B cell (primary cell): Measurements from ENCODE around the gene POM121L2.

Source experiments
- CTCF ChIP-seq: fragments of 200-600 bp; IDR thresholded peaks from one replicate; pipeline ENCODE4 v1.8.0; 2022; ENCODE audit warnings: antibody characterized with exemption, mild to moderate bottlenecking
- EZH2 ChIP-seq: IDR thresholded peaks from 2 replicates; pipeline ENCODE4 v1.6.1; 2012; ENCODE audit warnings: borderline replicate concordance, low read depth, mild to moderate bottlenecking, moderate library complexity, low read length; ENCODE audit not compliant: insufficient read depth, poor library complexity, severe bottlenecking

- TF ChIP-seq CTCF: no peak
- TF ChIP-seq EZH2: no peak
These were observed 48.2 kb downstream of the POM121L2 start for GRCh38 chr6:27263886-27264285.
